HL-60 (cell line): Measurements from ENCODE around the gene KCTD16.

ENCODE experiments used
- DNase-seq, 2 experiments: peaks; one replicate each; pipeline ENCODE4 v3.0.0-alpha.2; 2010 to 2020; ENCODE audit warnings: low read depth in 1 of 2, low spot score in 1 of 2
- H3K27ac ChIP-seq: fragments of 250-450 bp; sonication (Bioruptor Pico); replicated peaks from 2 replicates; pipeline ENCODE4 v1.5.1; 2020; ENCODE audit warnings: mild to moderate bottlenecking, moderate library complexity
- H3K27me3 ChIP-seq: fragments of 250-450 bp; sonication (Bioruptor Pico); 2 replicates; pipeline ENCODE4 v1.5.1; 2021; ENCODE audit warnings: mild to moderate bottlenecking, moderate library complexity; ENCODE audit not compliant: insufficient read depth, poor library complexity, severe bottlenecking
- H3K4me3 ChIP-seq: replicated peaks from 2 replicates; pipeline ENCODE4 v1.5.1; 2011; ENCODE audit warnings: mild to moderate bottlenecking, control low read depth, low read length; ENCODE audit not compliant: insufficient read depth
- GABPA ChIP-seq: IDR thresholded peaks from 2 replicates; pipeline ENCODE4 v1.6.1; 2012; ENCODE audit warnings: low read depth
- POLR2AphosphoS5 ChIP-seq: IDR thresholded peaks from 2 replicates; pipeline ENCODE4 v1.6.1; 2012; ENCODE audit warnings: low read depth
- SPI1 ChIP-seq: IDR thresholded peaks from 2 replicates; pipeline ENCODE4 v1.6.1; 2012; ENCODE audit warnings: low read depth, mild to moderate bottlenecking, borderline replicate concordance
- TF ChIP-seq, protein P1 (sequence below): IDR thresholded peaks from one replicate; pipeline ENCODE4 v1.5.1; 2011; ENCODE audit warnings: low read length, control low read depth, inconsistent platforms; ENCODE audit not compliant: insufficient read depth
- TF ChIP-seq, protein P2 (sequence below): IDR thresholded peaks from 2 replicates; pipeline ENCODE4 v1.6.1; 2012; ENCODE audit warnings: low read depth; ENCODE audit not compliant: insufficient replicate concordance

The KCTD16 gene

DNA sequence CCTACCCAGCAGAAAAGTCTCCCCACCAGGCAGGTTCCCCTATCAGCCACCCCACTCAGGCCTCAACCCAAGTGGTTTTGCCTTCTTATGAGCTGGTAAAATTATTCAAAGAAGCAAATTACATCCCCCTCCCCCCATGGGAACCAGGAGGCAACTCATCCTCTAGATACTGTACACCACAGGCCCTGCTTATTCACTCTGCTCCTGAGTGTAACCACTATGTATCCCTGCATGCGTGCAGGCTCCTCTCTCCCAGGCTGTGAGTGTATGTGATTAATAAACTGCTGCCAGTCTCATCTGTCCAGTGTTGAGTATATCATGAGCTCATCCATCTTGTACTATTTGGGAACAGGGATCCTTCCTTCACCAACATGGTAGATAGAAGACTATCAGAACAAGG, 8.6 kb downstream of the KCTD16 start:
- TF ChIP-seq, protein P1, sequence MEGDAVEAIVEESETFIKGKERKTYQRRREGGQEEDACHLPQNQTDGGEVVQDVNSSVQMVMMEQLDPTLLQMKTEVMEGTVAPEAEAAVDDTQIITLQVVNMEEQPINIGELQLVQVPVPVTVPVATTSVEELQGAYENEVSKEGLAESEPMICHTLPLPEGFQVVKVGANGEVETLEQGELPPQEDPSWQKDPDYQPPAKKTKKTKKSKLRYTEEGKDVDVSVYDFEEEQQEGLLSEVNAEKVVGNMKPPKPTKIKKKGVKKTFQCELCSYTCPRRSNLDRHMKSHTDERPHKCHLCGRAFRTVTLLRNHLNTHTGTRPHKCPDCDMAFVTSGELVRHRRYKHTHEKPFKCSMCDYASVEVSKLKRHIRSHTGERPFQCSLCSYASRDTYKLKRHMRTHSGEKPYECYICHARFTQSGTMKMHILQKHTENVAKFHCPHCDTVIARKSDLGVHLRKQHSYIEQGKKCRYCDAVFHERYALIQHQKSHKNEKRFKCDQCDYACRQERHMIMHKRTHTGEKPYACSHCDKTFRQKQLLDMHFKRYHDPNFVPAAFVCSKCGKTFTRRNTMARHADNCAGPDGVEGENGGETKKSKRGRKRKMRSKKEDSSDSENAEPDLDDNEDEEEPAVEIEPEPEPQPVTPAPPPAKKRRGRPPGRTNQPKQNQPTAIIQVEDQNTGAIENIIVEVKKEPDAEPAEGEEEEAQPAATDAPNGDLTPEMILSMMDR = no peak
- no peak for TF ChIP-seq GABPA
- TF ChIP-seq SPI1 = no peak
- no peak for TF ChIP-seq POLR2AphosphoS5
- TF ChIP-seq, protein P2, sequence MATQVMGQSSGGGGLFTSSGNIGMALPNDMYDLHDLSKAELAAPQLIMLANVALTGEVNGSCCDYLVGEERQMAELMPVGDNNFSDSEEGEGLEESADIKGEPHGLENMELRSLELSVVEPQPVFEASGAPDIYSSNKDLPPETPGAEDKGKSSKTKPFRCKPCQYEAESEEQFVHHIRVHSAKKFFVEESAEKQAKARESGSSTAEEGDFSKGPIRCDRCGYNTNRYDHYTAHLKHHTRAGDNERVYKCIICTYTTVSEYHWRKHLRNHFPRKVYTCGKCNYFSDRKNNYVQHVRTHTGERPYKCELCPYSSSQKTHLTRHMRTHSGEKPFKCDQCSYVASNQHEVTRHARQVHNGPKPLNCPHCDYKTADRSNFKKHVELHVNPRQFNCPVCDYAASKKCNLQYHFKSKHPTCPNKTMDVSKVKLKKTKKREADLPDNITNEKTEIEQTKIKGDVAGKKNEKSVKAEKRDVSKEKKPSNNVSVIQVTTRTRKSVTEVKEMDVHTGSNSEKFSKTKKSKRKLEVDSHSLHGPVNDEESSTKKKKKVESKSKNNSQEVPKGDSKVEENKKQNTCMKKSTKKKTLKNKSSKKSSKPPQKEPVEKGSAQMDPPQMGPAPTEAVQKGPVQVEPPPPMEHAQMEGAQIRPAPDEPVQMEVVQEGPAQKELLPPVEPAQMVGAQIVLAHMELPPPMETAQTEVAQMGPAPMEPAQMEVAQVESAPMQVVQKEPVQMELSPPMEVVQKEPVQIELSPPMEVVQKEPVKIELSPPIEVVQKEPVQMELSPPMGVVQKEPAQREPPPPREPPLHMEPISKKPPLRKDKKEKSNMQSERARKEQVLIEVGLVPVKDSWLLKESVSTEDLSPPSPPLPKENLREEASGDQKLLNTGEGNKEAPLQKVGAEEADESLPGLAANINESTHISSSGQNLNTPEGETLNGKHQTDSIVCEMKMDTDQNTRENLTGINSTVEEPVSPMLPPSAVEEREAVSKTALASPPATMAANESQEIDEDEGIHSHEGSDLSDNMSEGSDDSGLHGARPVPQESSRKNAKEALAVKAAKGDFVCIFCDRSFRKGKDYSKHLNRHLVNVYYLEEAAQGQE = no peak
- no peak overlapping the region for H3K4me3 ChIP-seq
- DNase-seq = no peak
- no peak overlapping the region for H3K27ac ChIP-seq
- H3K27me3 ChIP-seq = no peaks in the 10 kb centered on the region

DNA sequence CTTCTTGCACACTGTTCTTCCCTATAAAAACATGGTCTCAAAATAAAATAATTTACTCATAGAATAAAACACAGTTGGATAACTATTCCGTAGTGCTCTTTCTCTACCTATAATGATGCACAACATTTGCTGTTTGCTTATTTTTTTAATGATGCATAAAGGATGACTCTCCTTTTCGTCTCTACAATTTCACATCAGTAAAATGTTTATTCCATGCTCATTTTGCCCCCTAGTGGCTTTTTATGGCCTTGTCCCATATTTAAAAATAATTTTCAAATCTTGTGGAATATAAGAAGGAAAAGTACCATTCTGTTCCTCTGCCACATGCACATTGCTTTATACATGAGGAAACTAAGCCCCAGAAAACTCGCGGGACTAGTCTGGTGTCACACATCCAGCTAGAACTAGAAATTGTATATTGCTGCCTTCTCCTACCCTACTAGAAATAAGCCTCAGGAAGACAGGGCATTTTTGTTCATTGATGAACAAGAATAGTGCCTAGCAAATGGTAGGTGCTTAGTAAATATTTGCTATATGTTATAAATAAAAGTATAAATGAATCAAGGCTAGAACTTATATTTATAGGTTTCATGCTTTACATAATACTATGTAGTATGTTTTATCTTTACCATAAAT, 12.7 kb downstream of the KCTD16 start:
- Histone ChIP-seq H3K27me3 (no peaks in the 10 kb centered on the region), H3K27ac (no peak overlapping the region), H3K4me3 (no peak overlapping the region)
- TF ChIP-seq, protein P1 = peak; percentile 26
- no peak for TF ChIP-seq SPI1
- no peak for DNase-seq

DNA sequence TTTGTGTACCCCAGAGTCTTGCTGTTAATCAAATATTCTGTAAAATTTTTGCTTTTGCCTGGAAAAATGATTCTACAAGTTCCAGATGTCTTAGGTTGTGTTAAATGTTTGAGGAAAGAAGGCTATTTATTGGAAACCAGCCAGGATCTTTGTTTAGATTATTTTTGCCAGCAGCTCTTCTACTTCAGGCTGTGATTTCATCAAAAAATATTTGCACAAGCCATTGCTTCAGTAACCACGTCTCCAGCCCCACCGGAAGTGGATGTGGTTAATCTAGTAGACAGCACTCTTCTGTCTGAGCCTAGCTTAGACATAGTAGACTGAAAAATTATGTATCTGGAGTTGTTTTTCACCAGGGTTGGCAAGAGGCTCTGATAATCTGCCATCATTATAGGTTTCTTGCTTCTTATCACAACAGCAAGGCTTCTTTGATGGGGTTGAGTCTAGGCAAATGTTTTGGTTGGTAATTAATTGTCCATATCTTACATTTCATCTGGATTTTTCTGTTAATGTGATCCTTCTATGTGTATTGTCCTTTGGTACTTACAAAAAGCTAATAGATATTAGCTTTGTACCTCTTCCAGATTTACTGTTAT, 17.1 kb downstream of the KCTD16 start:
- no peaks in the 10 kb centered on the region for H3K27me3 ChIP-seq
- no peak overlapping the region for H3K4me3 ChIP-seq
- H3K27ac ChIP-seq = peak overlapping the region; percentile 47
- peak; percentile 52 to 88 for DNase-seq
- TF ChIP-seq POLR2AphosphoS5 (peak; percentile 81), GABPA (peak; percentile 70)
- TF ChIP-seq, protein P2 = peak; percentile 16
- TF ChIP-seq, protein P1 = no peak
